ENCODE results near the gene SRPK2.

SRPK2 gene

GRCh38 chr7:105227391-105227790, 161.3 kb downstream of the SRPK2 start:
- no peak overlapping the region for H3K4me3 ChIP-seq (ENCODE audit: low read depth, low read length)

- no peak overlapping the region for H3K4me3 ChIP-seq (ENCODE audit: low read depth, low read length)
These were observed 163.7 kb downstream of the SRPK2 start for GRCh38 chr7:105224884-105225651.

- no peak overlapping the region for H3K4me3 ChIP-seq (ENCODE audit: low read depth, low read length)
These were observed 165.8 kb downstream of the SRPK2 start for GRCh38 chr7:105222953-105223352.

GRCh38 chr7:105219771-105220160, 169.0 kb downstream of the SRPK2 start:
- no peak overlapping the region for H3K4me3 ChIP-seq (ENCODE audit: low read depth, low read length)

- H3K4me3 ChIP-seq (ENCODE audit: low read depth, low read length), result no peak overlapping the region
These were observed 169.6 kb downstream of the SRPK2 start for GRCh38 chr7:105218939-105219770.

GRCh38 chr7:105218215-105218614, 170.5 kb downstream of the SRPK2 start:
- H3K4me3 ChIP-seq (ENCODE audit: low read depth, low read length), result no peak overlapping the region

GRCh38 chr7:105216786-105217185, 171.9 kb downstream of the SRPK2 start:
- no peak overlapping the region for H3K4me3 ChIP-seq (ENCODE audit: low read depth, low read length)

GRCh38 chr7:105215821-105216220, 172.9 kb downstream of the SRPK2 start:
- H3K4me3 ChIP-seq (ENCODE audit: low read depth, low read length), result no peak overlapping the region

GRCh38 chr7:105215182-105215581, 173.5 kb downstream of the SRPK2 start:
- no peak overlapping the region for H3K4me3 ChIP-seq (ENCODE audit: low read depth, low read length)

- H3K4me3 ChIP-seq (ENCODE audit: low read depth, low read length), result no peak overlapping the region
These were observed 175.1 kb downstream of the SRPK2 start for GRCh38 chr7:105213611-105214010.

- no peak overlapping the region for H3K4me3 ChIP-seq (ENCODE audit: low read depth, low read length)
These were observed 176.5 kb downstream of the SRPK2 start for GRCh38 chr7:105212212-105212611.

- no peak overlapping the region for H3K4me3 ChIP-seq (ENCODE audit: low read depth, low read length)
These were observed 178.0 kb downstream of the SRPK2 start for GRCh38 chr7:105210721-105211205.

GRCh38 chr7:105209870-105210269, 178.9 kb downstream of the SRPK2 start:
- no peak overlapping the region for H3K4me3 ChIP-seq (ENCODE audit: low read depth, low read length)

GRCh38 chr7:105209433-105209832, 179.3 kb downstream of the SRPK2 start:
- no peak overlapping the region for H3K4me3 ChIP-seq (ENCODE audit: low read depth, low read length)

GRCh38 chr7:105206985-105207384, 181.7 kb downstream of the SRPK2 start:
- no peak overlapping the region for H3K4me3 ChIP-seq (ENCODE audit: low read depth, low read length)

- H3K4me3 ChIP-seq (ENCODE audit: low read depth, low read length), result no peak overlapping the region
These were observed 183.0 kb downstream of the SRPK2 start for GRCh38 chr7:105205592-105206237.

- no peak overlapping the region for H3K4me3 ChIP-seq (ENCODE audit: low read depth, low read length)
These were observed 183.8 kb downstream of the SRPK2 start for GRCh38 chr7:105204953-105205352.

- no peak overlapping the region for H3K4me3 ChIP-seq (ENCODE audit: low read depth, low read length)
These were observed 184.2 kb downstream of the SRPK2 start for GRCh38 chr7:105204520-105204919.

- H3K4me3 ChIP-seq (ENCODE audit: low read depth, low read length), result no peak overlapping the region
These were observed 186.1 kb downstream of the SRPK2 start for GRCh38 chr7:105202616-105203015.

- H3K4me3 ChIP-seq (ENCODE audit: low read depth, low read length), result no peak overlapping the region
These were observed 189.3 kb downstream of the SRPK2 start for GRCh38 chr7:105199386-105199785.

- H3K4me3 ChIP-seq (ENCODE audit: low read depth, low read length), result no peak overlapping the region
These were observed 190.5 kb downstream of the SRPK2 start for GRCh38 chr7:105198223-105198622.

Measured in iPS-11a (cell line).